RKO (cell line): ENCODE measurements around the gene FAAP24.
"Not testable (repeated sequence)": the region's sequence is repeated elsewhere in the genome, so short reads cannot be mapped to it uniquely, and the experiment has no call there.

Source experiments
- DNase-seq: peaks from one replicate; pipeline ENCODE4 v3.0.0-alpha.2; 2016; ENCODE audit warnings: low spot score

FAAP24 gene

GRCh38 chr19:32998722-32999121 lies 26.7 kb downstream of the FAAP24 start:
- DNase-seq, result no peak

- DNase-seq, result no peak
These were observed 28.5 kb downstream of the FAAP24 start for GRCh38 chr19:33000510-33000909.

GRCh38 chr19:33000910-33001309 lies 28.9 kb downstream of the FAAP24 start:
- no peak for DNase-seq

- not testable (repeated sequence) for DNase-seq
These were observed 30.3 kb downstream of the FAAP24 start for GRCh38 chr19:33002126-33002865.

GRCh38 chr19:33003424-33004024 lies 31.5 kb downstream of the FAAP24 start:
- not testable (repeated sequence) for DNase-seq

GRCh38 chr19:33005440-33005839 lies 33.4 kb downstream of the FAAP24 start:
- DNase-seq, result no peak

- DNase-seq, result no peak
These were observed 36.7 kb downstream of the FAAP24 start for GRCh38 chr19:33008738-33009137.

GRCh38 chr19:33010891-33011290 lies 38.8 kb downstream of the FAAP24 start:
- not testable (repeated sequence) for DNase-seq

- DNase-seq, result no peak
These were observed 50.6 kb downstream of the FAAP24 start for GRCh38 chr19:33022472-33023116.

- no peak for DNase-seq
These were observed 52.4 kb downstream of the FAAP24 start for GRCh38 chr19:33024398-33024797.

GRCh38 chr19:33025468-33026238 lies 53.6 kb downstream of the FAAP24 start:
- DNase-seq, result not testable (repeated sequence)

- DNase-seq, result not testable (repeated sequence)
These were observed 54.6 kb downstream of the FAAP24 start for GRCh38 chr19:33026602-33027001.
